Large intestine (tissue), 12 donors: Measurements from ENCODE around the gene LY6G6C. TPM values are rescaled to one million over a fixed set of nuclear protein-coding genes. Genes with fewer than 3 reads are reported as not detected.

Source experiments
- DNase-seq, 2 donors: peaks; one replicate each; pipeline versions ENCODE4 v3.0.0 to v3.0.0-alpha.2; 2013
- H3K27ac ChIP-seq: one replicate; pipeline ENCODE4 v1.5.1; 2013; ENCODE audit warnings: low read length
- H3K27me3 ChIP-seq: 2 replicates; pipeline ENCODE4 v1.6.1; 2013; ENCODE audit warnings: low read length; ENCODE audit not compliant: control insufficient read depth, insufficient read depth
- H3K36me3 ChIP-seq: 2 replicates; pipeline ENCODE4 v1.6.1; 2013; ENCODE audit warnings: low read length; ENCODE audit not compliant: control insufficient read depth, insufficient read depth
- H3K4me1 ChIP-seq: one replicate; pipeline ENCODE4 v1.6.1; 2013; ENCODE audit warnings: low read length; ENCODE audit not compliant: control insufficient read depth, insufficient read depth
- H3K4me3 ChIP-seq: one replicate; pipeline ENCODE4 v1.5.1; 2013; ENCODE audit warnings: low read length
- H3K9me3 ChIP-seq: one replicate; pipeline ENCODE4 v1.6.1; 2013; ENCODE audit warnings: mild to moderate bottlenecking, low read depth, low read length, moderate library complexity; ENCODE audit not compliant: control insufficient read depth
- WGBS: methylation state at CpG from one replicate; pipeline ENCODE4 v1.1.5; 2013; ENCODE audit warnings: low lambda C conversion rate; ENCODE audit not compliant: insufficient coverage; 5-methylcytosine and 5-hydroxymethylcytosine counted together
- long read RNA-seq, 11 donors: transcript quantifications; one replicate each; lab custom pipeline, GENCODE V29; 2026
- polyA plus RNA-seq: library from polyadenylated mRNA; unstranded; fragments of 120-200 nt; gene quantifications from one replicate; pipeline ENCODE4 v1.2.1, GENCODE V29; 2013

LY6G6C gene
- 0.25 TPM for polyA plus RNA-seq
- long read RNA-seq, donor 1, result 0 reads
- long read RNA-seq, donor 2, result 0 reads
- long read RNA-seq, donor 3, result 0 reads
- long read RNA-seq, donor 4, result 0 reads
- long read RNA-seq, donor 5, result 0 reads
- long read RNA-seq, donor 6, result 0 reads
- long read RNA-seq, donor 7, result 0 reads
- long read RNA-seq, donor 8, result 0 reads
- long read RNA-seq, donor 9, result 0 reads
- long read RNA-seq, donor 10, result 0 reads
- long read RNA-seq, donor 11, result 0 reads

- H3K27me3 ChIP-seq, result no peaks in the 10 kb centered on the region
- peaks cover 2% of the 10 kb centered on the region for H3K9me3 ChIP-seq
- peaks cover 7% of the 10 kb centered on the region for H3K4me1 ChIP-seq
- H3K36me3 ChIP-seq, result peaks cover 11% of the 10 kb centered on the region
- H3K27ac ChIP-seq, result no peak within 1 kb of the TSS
- WGBS, result no CpG with 5 or more reads among the region's 4 CpGs
- DNase-seq, result no peak
- no peak within 1 kb of the TSS for H3K4me3 ChIP-seq
Measured at GRCh38 chr6:31721351-31722020, at the start of gene LY6G6C. Gene LY6G6C (minus strand): TSS chr6:31721746. CDS start chr6:31721679, 67 bp downstream.

GRCh38 chr6:31770860-31771259, 49.3 kb upstream of the LY6G6C start:
- Histone ChIP-seq H3K9me3 (peaks cover 1% of the 10 kb centered on the region), H3K36me3 (no peaks in the 10 kb centered on the region), H3K27me3 (no peaks in the 10 kb centered on the region), H3K4me3 (no peak overlapping the region), H3K4me1 (peaks cover 21% of the 10 kb centered on the region), H3K27ac (no peak overlapping the region)
- no peak for DNase-seq
- WGBS, result no CpG with 5 or more reads among the region's 2 CpGs

- Histone ChIP-seq H3K4me1 (peaks cover 16% of the 10 kb centered on the region), H3K27ac (no peak overlapping the region), H3K36me3 (no peaks in the 10 kb centered on the region), H3K27me3 (no peaks in the 10 kb centered on the region), H3K9me3 (no peaks in the 10 kb centered on the region), H3K4me3 (no peak overlapping the region)
- 40% methylated on average over 1 of the region's 12 CpGs for WGBS
- DNase-seq, result peak; percentile 79 to 81
Measured at GRCh38 chr6:31769684-31770371, 48.3 kb upstream of the LY6G6C start.

GRCh38 chr6:31768363-31769257, 47.1 kb upstream of the LY6G6C start:
- H3K4me3 ChIP-seq, result no peak overlapping the region
- WGBS, result no CpG with 5 or more reads among the region's 18 CpGs
- no peaks in the 10 kb centered on the region for H3K9me3 ChIP-seq
- H3K4me1 ChIP-seq, result peaks cover 24% of the 10 kb centered on the region
- no peaks in the 10 kb centered on the region for H3K36me3 ChIP-seq
- DNase-seq, result no peak
- no peak overlapping the region for H3K27ac ChIP-seq
- H3K27me3 ChIP-seq, result no peaks in the 10 kb centered on the region

- H3K36me3 ChIP-seq, result peaks cover 9% of the 10 kb centered on the region
- H3K9me3 ChIP-seq, result no peaks in the 10 kb centered on the region
- H3K4me3 ChIP-seq, result no peak overlapping the region
- no CpG with 5 or more reads among the region's 6 CpGs for whole genome bisulfite sequencing
- DNase-seq, result peak in 1 of 2 donors; percentile 31
- peaks cover 30% of the 10 kb centered on the region for H3K4me1 ChIP-seq
- no peak overlapping the region for H3K27ac ChIP-seq
- no peaks in the 10 kb centered on the region for H3K27me3 ChIP-seq
Measured at GRCh38 chr6:31767096-31767645, 45.6 kb upstream of the LY6G6C start.

- peak in 1 of 2 donors; percentile 78 for DNase-seq
- H3K27me3 ChIP-seq, result no peaks in the 10 kb centered on the region
- H3K27ac ChIP-seq, result peak overlapping the region; percentile 19
Measured at GRCh38 chr6:31765910-31766794, 44.6 kb upstream of the LY6G6C start.

GRCh38 chr6:31765559-31765909, 44.0 kb upstream of the LY6G6C start:
- H3K27ac ChIP-seq, result peak overlapping the region; percentile 19
- no CpG with 5 or more reads among the region's 9 CpGs for WGBS
- DNase-seq, result no peak
- peak overlapping the region; percentile 49 for H3K4me3 ChIP-seq
- H3K36me3 ChIP-seq, result peaks cover 20% of the 10 kb centered on the region
- H3K4me1 ChIP-seq, result peaks cover 41% of the 10 kb centered on the region
- H3K9me3 ChIP-seq, result no peaks in the 10 kb centered on the region
- H3K27me3 ChIP-seq, result no peaks in the 10 kb centered on the region

More at GRCh38 chr6:31765910-31766794, 44.6 kb upstream of the LY6G6C start:
- Histone ChIP-seq H3K36me3 (peaks cover 19% of the 10 kb centered on the region), H3K4me3 (peak overlapping the region; percentile 49), H3K4me1 (peaks cover 36% of the 10 kb centered on the region), H3K9me3 (no peaks in the 10 kb centered on the region)
- 19% methylated on average over 3 of the region's 42 CpGs for WGBS

- no peak for DNase-seq
- Histone ChIP-seq H3K4me3 (no peak overlapping the region), H3K36me3 (peaks cover 31% of the 10 kb centered on the region), H3K27ac (no peak overlapping the region), H3K9me3 (no peaks in the 10 kb centered on the region), H3K4me1 (peaks cover 47% of the 10 kb centered on the region), H3K27me3 (no peaks in the 10 kb centered on the region)
- WGBS, result no CpG with 5 or more reads among the region's 4 CpGs
Measured at GRCh38 chr6:31764198-31764597, 42.7 kb upstream of the LY6G6C start.

- no peaks in the 10 kb centered on the region for H3K27me3 ChIP-seq
- peaks cover 33% of the 10 kb centered on the region for H3K36me3 ChIP-seq
- peaks cover 47% of the 10 kb centered on the region for H3K4me1 ChIP-seq
- no peak overlapping the region for H3K27ac ChIP-seq
- DNase-seq, result peak in 1 of 2 donors; percentile 56
- no CpG with 5 or more reads among the region's 1 CpG for WGBS
- no peaks in the 10 kb centered on the region for H3K9me3 ChIP-seq
- no peak overlapping the region for H3K4me3 ChIP-seq
Measured at GRCh38 chr6:31763619-31763940, 42.0 kb upstream of the LY6G6C start.
